HG02840 (cell line): ENCODE measurements around the gene ADGRG6.

ENCODE experiments used
- ATAC-seq: cut with Tn5 transposase; IDR thresholded peaks from one replicate; pipeline ENCODE4 v1.9.1; 2021; ENCODE audit warnings: mild to moderate bottlenecking, moderate library complexity, moderate number of reproducible peaks; ENCODE audit not compliant: unreplicated experiment, low FRiP score

ADGRG6 gene

GRCh38 chr6:142469220-142469619 lies 167.4 kb downstream of the ADGRG6 start:
- ATAC-seq: no peak

GRCh38 chr6:142470421-142470820 lies 168.6 kb downstream of the ADGRG6 start:
- no peak for ATAC-seq

DNA sequence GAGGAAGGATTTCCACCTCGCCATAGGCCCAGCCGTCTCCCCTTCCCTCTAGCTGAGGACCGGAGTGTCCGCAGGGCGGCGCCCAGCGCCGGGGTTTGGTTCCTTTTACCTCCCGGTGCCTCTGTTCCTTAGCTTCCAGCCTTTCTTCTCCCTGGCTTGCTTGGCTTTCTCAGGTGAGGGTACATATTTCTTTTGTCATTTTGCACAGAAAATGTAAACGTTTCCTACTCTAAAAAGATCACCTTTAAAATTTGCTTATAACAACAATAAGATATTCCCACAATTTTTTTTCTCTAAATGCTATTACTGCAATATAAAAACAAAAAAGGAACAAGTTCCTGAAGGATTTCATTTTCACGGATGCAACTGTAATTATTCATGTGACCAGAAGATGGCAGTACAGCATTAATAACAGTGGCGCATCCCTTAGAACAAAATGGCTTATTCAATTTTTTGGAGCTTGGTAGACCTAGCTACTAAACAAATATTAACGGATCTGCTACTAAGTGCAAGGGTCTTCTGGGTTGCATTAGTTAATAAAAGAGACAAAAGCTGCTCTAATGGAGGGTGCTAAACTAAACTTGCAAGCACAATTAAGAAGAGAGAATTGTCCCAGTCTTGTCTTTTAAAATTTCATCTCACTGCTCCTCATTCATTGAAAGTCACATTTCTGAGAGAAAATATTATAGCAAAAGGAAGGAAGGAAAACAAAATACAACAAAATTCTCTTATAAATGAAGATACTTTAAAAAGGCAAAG lies 172.9 kb downstream of the ADGRG6 start:
- ATAC-seq: no peak

GRCh38 chr6:142476452-142476851 lies 174.6 kb downstream of the ADGRG6 start:
- ATAC-seq: no peak

GRCh38 chr6:142478117-142478516 lies 176.3 kb downstream of the ADGRG6 start:
- no peak for ATAC-seq

DNA sequence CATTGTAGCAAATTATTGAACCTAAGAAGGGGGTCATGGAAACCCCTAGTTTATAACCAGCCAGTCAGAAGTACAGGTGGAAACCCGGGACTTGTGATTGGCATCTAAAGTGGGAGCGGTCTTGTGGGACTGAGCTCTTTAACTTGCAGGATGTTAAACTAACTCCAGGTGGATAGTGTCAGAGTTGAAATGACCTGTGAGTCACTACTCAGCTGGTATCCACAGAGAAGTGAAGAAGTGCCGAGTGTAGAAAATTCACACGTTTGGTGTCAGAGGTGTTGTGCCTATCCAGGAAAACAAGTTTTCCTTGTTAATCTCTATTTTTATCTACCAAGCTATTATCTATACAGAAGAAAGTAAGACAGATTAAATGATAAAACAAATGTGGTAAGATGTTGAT lies 179.7 kb downstream of the ADGRG6 start:
- ATAC-seq: no peak

DNA sequence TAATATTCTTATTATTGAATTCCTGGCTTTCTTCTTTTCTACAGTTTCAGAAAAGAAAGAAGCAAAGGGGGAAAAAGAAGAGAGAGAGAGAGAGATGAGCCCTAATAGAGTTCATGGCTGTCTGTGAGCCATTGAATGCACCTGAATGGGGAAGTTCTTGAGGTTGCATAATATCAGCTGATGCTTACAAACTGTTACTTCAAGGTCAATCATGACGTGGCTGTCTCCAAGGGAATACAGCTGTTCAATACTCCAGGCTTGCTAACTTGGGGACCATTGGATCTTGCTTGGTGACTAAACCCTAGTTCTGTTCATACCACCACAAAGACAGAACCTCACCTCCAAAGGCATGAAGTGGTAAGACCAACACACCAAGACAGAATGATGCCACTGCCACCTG lies 180.4 kb downstream of the ADGRG6 start:
- no peak for ATAC-seq

DNA sequence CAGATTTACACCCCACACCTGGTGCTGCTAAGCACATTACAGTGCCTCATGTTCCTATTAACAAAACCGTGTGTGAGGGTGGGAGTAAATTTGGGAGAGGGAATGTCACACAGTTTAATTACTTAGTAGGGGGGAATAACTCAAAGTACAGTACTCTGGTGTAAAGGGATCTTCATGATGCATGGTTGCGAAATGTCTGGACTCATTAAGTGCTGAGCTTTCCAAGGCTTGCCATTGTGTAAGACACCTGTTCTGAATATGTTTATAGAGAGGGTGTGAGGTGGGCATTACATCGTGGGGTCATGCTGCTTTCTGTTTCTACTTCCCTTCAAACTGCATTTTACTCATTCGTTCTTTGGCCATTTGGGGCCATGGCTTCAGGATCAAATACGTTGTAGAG lies 181.2 kb downstream of the ADGRG6 start:
- no peak for ATAC-seq

DNA sequence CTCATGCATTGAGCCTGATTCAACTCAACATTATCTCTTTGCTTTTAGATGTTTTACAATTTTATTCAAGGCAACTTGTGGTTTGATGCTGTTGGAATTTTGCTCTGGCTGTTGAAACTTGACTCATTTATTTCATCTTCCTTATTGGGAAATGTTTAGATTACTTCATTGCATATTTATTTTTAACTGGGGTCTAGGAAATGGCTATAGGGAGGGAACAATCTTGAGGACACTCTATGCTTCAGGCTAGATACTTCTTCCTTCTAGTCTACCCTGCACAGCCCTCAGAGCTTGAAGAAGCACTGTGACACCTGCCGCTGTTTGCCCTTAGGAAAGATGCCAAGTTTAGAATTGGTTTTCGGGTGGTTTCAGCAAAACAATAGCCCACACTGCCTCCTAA lies 183.4 kb downstream of the ADGRG6 start:
- ATAC-seq: no peak

GRCh38 chr6:142489722-142490610 lies 188.2 kb downstream of the ADGRG6 start:
- ATAC-seq: no peak
